Measurements from ENCODE around the gene TGFB3.

TGFB3 gene

GRCh38 chr14:75979071-75979571, 2.7 kb downstream of the TGFB3 start:
- Mint-ChIP-seq H3K4me1 (peaks cover 42% of the 10 kb centered on the region), H3K27ac (peak overlapping the region; percentile 68), H3K36me3 (peaks cover 5% of the 10 kb centered on the region), H3K9me3 (no peaks in the 10 kb centered on the region), H3K4me3 (no peak overlapping the region)
- no peak for DNase-seq (ENCODE audit: low spot score in 2 of 2)
- ATAC-seq = no peak

GRCh38 chr14:75978249-75978731, 3.5 kb downstream of the TGFB3 start:
- H3K9me3 Mint-ChIP-seq = no peaks in the 10 kb centered on the region
- ATAC-seq (no peak), DNase-seq (ENCODE audit: low spot score in 2 of 2) (no peak)
- no peaks in the 10 kb centered on the region for H3K36me3 Mint-ChIP-seq
- H3K27ac Mint-ChIP-seq = peak overlapping the region; percentile 68
- H3K4me1 Mint-ChIP-seq = peaks cover 42% of the 10 kb centered on the region
- H3K4me3 Mint-ChIP-seq = no peak overlapping the region

GRCh38 chr14:75977582-75977943, 4.2 kb downstream of the TGFB3 start:
- Mint-ChIP-seq H3K9me3 (no peaks in the 10 kb centered on the region), H3K27ac (peak overlapping the region; percentile 68), H3K36me3 (no peaks in the 10 kb centered on the region), H3K4me3 (no peak overlapping the region), H3K4me1 (peaks cover 42% of the 10 kb centered on the region)
- DNase-seq (ENCODE audit: low spot score in 2 of 2) (no peak), ATAC-seq (no peak)

GRCh38 chr14:75976826-75977581, 4.8 kb downstream of the TGFB3 start:
- ATAC-seq (no peak), DNase-seq (ENCODE audit: low spot score in 2 of 2) (no peak)
- no peak overlapping the region for H3K27ac Mint-ChIP-seq
- H3K4me1 Mint-ChIP-seq = peaks cover 40% of the 10 kb centered on the region
- H3K4me3 Mint-ChIP-seq = no peak overlapping the region
- no peaks in the 10 kb centered on the region for H3K9me3 Mint-ChIP-seq
- H3K36me3 Mint-ChIP-seq = no peaks in the 10 kb centered on the region

- Mint-ChIP-seq H3K9me3 (no peaks in the 10 kb centered on the region), H3K36me3 (no peaks in the 10 kb centered on the region), H3K4me1 (peaks cover 2% of the 10 kb centered on the region), H3K27ac (no peak overlapping the region), H3K4me3 (no peak overlapping the region)
- no peak for DNase-seq (ENCODE audit: low spot score in 2 of 2)
- no peak for ATAC-seq
These were observed 8.9 kb downstream of the TGFB3 start for GRCh38 chr14:75972801-75973421.

GRCh38 chr14:75971509-75971908, 10.3 kb downstream of the TGFB3 start:
- DNase-seq (ENCODE audit: low spot score in 2 of 2) (no peak), ATAC-seq (no peak)
- H3K36me3 Mint-ChIP-seq = no peaks in the 10 kb centered on the region
- H3K27ac Mint-ChIP-seq = peak overlapping the region; percentile 20
- H3K4me3 Mint-ChIP-seq = no peak overlapping the region
- no peaks in the 10 kb centered on the region for H3K4me1 Mint-ChIP-seq
- no peaks in the 10 kb centered on the region for H3K9me3 Mint-ChIP-seq

GRCh38 chr14:75970989-75971388, 10.8 kb downstream of the TGFB3 start:
- no peaks in the 10 kb centered on the region for H3K9me3 Mint-ChIP-seq
- H3K27ac Mint-ChIP-seq = peak overlapping the region; percentile 20
- DNase-seq (ENCODE audit: low spot score in 2 of 2) (no peak), ATAC-seq (no peak)
- H3K36me3 Mint-ChIP-seq = no peaks in the 10 kb centered on the region
- no peaks in the 10 kb centered on the region for H3K4me1 Mint-ChIP-seq
- H3K4me3 Mint-ChIP-seq = no peak overlapping the region

- Mint-ChIP-seq H3K4me1 (no peaks in the 10 kb centered on the region), H3K27ac (no peak overlapping the region), H3K4me3 (no peak overlapping the region), H3K9me3 (no peaks in the 10 kb centered on the region), H3K36me3 (no peaks in the 10 kb centered on the region)
- ATAC-seq = no peak
- DNase-seq (ENCODE audit: low spot score in 2 of 2) = no peak
These were observed 11.9 kb downstream of the TGFB3 start for GRCh38 chr14:75969891-75970290.

GRCh38 chr14:75969126-75969525, 12.7 kb downstream of the TGFB3 start:
- Mint-ChIP-seq H3K4me3 (no peak overlapping the region), H3K9me3 (no peaks in the 10 kb centered on the region), H3K36me3 (no peaks in the 10 kb centered on the region), H3K27ac (no peak overlapping the region), H3K4me1 (no peaks in the 10 kb centered on the region)
- DNase-seq (ENCODE audit: low spot score in 2 of 2) (no peak), ATAC-seq (no peak)

- no peak for ATAC-seq
- no peaks in the 10 kb centered on the region for H3K36me3 Mint-ChIP-seq
- no peak overlapping the region for H3K27ac Mint-ChIP-seq
- H3K9me3 Mint-ChIP-seq = no peaks in the 10 kb centered on the region
- no peak for DNase-seq (ENCODE audit: low spot score in 2 of 2)
- H3K4me1 Mint-ChIP-seq = no peaks in the 10 kb centered on the region
- no peak overlapping the region for H3K4me3 Mint-ChIP-seq
These were observed 13.3 kb downstream of the TGFB3 start for GRCh38 chr14:75968456-75968855.

GRCh38 chr14:75967866-75968265, 13.9 kb downstream of the TGFB3 start:
- no peaks in the 10 kb centered on the region for H3K9me3 Mint-ChIP-seq
- DNase-seq (ENCODE audit: low spot score in 2 of 2) (no peak), ATAC-seq (no peak)
- no peaks in the 10 kb centered on the region for H3K36me3 Mint-ChIP-seq
- no peak overlapping the region for H3K4me3 Mint-ChIP-seq
- H3K4me1 Mint-ChIP-seq = no peaks in the 10 kb centered on the region
- H3K27ac Mint-ChIP-seq = no peak overlapping the region

GRCh38 chr14:75961662-75962061, 20.1 kb downstream of the TGFB3 start:
- Mint-ChIP-seq H3K4me3 (no peak overlapping the region), H3K9me3 (no peaks in the 10 kb centered on the region), H3K36me3 (no peaks in the 10 kb centered on the region), H3K27ac (no peak overlapping the region), H3K4me1 (no peaks in the 10 kb centered on the region)
- ATAC-seq (no peak), DNase-seq (ENCODE audit: low spot score in 2 of 2) (no peak)

GRCh38 chr14:75960231-75960630, 21.6 kb downstream of the TGFB3 start:
- Mint-ChIP-seq H3K4me3 (no peak overlapping the region), H3K4me1 (no peaks in the 10 kb centered on the region), H3K27ac (no peak overlapping the region), H3K9me3 (no peaks in the 10 kb centered on the region), H3K36me3 (no peaks in the 10 kb centered on the region)
- DNase-seq (ENCODE audit: low spot score in 2 of 2) (no peak), ATAC-seq (no peak)

GRCh38 chr14:75959031-75959430, 22.8 kb downstream of the TGFB3 start:
- Mint-ChIP-seq H3K36me3 (no peaks in the 10 kb centered on the region), H3K9me3 (no peaks in the 10 kb centered on the region), H3K27ac (no peak overlapping the region), H3K4me1 (no peaks in the 10 kb centered on the region), H3K4me3 (no peak overlapping the region)
- DNase-seq (ENCODE audit: low spot score in 2 of 2) (no peak), ATAC-seq (no peak)

GRCh38 chr14:75952489-75952888, 29.3 kb downstream of the TGFB3 start:
- H3K4me1 Mint-ChIP-seq = no peaks in the 10 kb centered on the region

GRCh38 chr14:75946785-75947184, 35.0 kb downstream of the TGFB3 start:
- Mint-ChIP-seq H3K27ac (peak overlapping the region; percentile 33), H3K4me1 (no peaks in the 10 kb centered on the region), H3K36me3 (peaks cover 2% of the 10 kb centered on the region), H3K9me3 (no peaks in the 10 kb centered on the region), H3K4me3 (no peak overlapping the region)
- DNase-seq (ENCODE audit: low spot score in 2 of 2) (no peak), ATAC-seq (no peak)

More at GRCh38 chr14:75952489-75952888, 29.3 kb downstream of the TGFB3 start:
- Mint-ChIP-seq H3K4me3 (no peak overlapping the region), H3K9me3 (peaks cover 6% of the 10 kb centered on the region), H3K27ac (no peak overlapping the region), H3K36me3 (peaks cover 4% of the 10 kb centered on the region)
- no peak for ATAC-seq
- no peak for DNase-seq (ENCODE audit: low spot score in 2 of 2)

All from stimulated activated effector memory CD8-positive, alpha-beta T cell treated with anti-CD3 and anti-CD28 coated beads, Interleukin-12 subunit alpha, Interleukin-12 subunit beta, amount 100 ng/mL, for 72 hours (primary cell).